Right lobe of liver (tissue), 6 donors: ENCODE results near the gene USP47. TPM values are rescaled to one million over a fixed set of nuclear protein-coding genes. Genes with fewer than 3 reads are reported as not detected.

Experiments
- ATAC-seq, 4 donors: fragments of 200-7000 bp; cut with Tn5 transposase; one replicate each; pipeline ENCODE4 v1.9.1; 2020; ENCODE audit warnings: mild to moderate bottlenecking in 4 of 4, moderate library complexity in 4 of 4
- DNase-seq, 3 donors: peaks; one replicate each; pipeline ENCODE4 v3.0.0-alpha.2; 2020
- H3K27ac ChIP-seq, 3 donors: fragments of 200-600 bp; one replicate each; pipeline ENCODE4 v1.8.0; 2022
- H3K27me3 ChIP-seq, 2 donors: fragments of 200-600 bp; one replicate each; pipeline ENCODE4 v1.8.0; 2022
- H3K36me3 ChIP-seq, 4 donors: fragments of 200-600 bp; sonication (generic) in 1 of 4; one replicate each; pipeline versions ENCODE4 v1.5.1 to v1.8.0; 2017 to 2022; ENCODE audit warnings: control low read depth in 1 of 4
- H3K4me1 ChIP-seq, 4 donors: fragments of 200-600 bp; sonication (generic) in 1 of 4; one replicate each; pipeline versions ENCODE4 v1.5.1 to v1.8.0; 2017 to 2022; ENCODE audit warnings: control low read depth in 1 of 4
- H3K4me3 ChIP-seq, 3 donors: fragments of 200-600 bp; one replicate each; pipeline ENCODE4 v1.8.0; 2022
- H3K9me3 ChIP-seq, 4 donors: fragments of 200-600 bp; sonication (generic) in 1 of 4; one replicate each; pipeline versions ENCODE4 v1.5.1 to v1.8.0; 2017 to 2022; ENCODE audit warnings: control low read depth in 1 of 4
- POLR2A ChIP-seq: fragments of 450-650 bp; IDR thresholded peaks from one replicate; pipeline ENCODE4 v1.6.1; 2017; ENCODE audit warnings: antibody characterized with exemption, mild to moderate bottlenecking
- WGBS: methylation state at CpG from one replicate; pipeline ENCODE4 v1.1.6; 2018; ENCODE audit warnings: low coverage, low lambda C conversion rate; ENCODE audit not compliant: insufficient coverage; ENCODE audit errors: missing lambda C conversion rate; 5-methylcytosine and 5-hydroxymethylcytosine counted together
- intact Hi-C, 2 donors: fragments of 100-400 bp; cut with DNase I; formaldehyde crosslinking; loops; one replicate each; pipeline versions ENCODE4 v1.11.2 to v1.14.1; 2022
- long read RNA-seq: library from polyadenylated mRNA; unstranded; transcript quantifications from one replicate; pipeline ENCODE4 v2.0.0, GENCODE V29; 2019
- total RNA-seq, 6 experiments: library from RNA; depleted of rRNA in 2 of 6; stranded (reverse); fragments of >200 nt in 2 of 6; fragmentation: NEBNext Ultra II Directional in 3 of 6; extraction: Animal tissue kit (Norgen Biotek cat#: 25700) in 3 of 6; gene quantifications; one replicate each; pipeline versions ENCODE4 v1.1.0 to v1.2.4, GENCODE V29; 2016 to 2023
- TF ChIP-seq, protein P1 (sequence below), 4 donors: fragments of 200-600 bp in 3 of 4; fragments of 450-650 bp in 1 of 4; IDR thresholded peaks; one replicate each; pipeline versions ENCODE4 v1.5.1 to v1.8.0; 2016 to 2022; ENCODE audit warnings: antibody characterized with exemption in 4 of 4, mild to moderate bottlenecking in 2 of 4
- donor health status: DM: no; HTN: yes; CAD: no.
- donor health status: DM: no; HTN: no; CAD: no.
- donor health status: DM: no; HTN: no; CAD: no.
- donor health status: DM: no; HTN: yes; CAD: no.
- donor health status: DM: no; HTN: yes; CAD: no.

The USP47 gene, protein sequence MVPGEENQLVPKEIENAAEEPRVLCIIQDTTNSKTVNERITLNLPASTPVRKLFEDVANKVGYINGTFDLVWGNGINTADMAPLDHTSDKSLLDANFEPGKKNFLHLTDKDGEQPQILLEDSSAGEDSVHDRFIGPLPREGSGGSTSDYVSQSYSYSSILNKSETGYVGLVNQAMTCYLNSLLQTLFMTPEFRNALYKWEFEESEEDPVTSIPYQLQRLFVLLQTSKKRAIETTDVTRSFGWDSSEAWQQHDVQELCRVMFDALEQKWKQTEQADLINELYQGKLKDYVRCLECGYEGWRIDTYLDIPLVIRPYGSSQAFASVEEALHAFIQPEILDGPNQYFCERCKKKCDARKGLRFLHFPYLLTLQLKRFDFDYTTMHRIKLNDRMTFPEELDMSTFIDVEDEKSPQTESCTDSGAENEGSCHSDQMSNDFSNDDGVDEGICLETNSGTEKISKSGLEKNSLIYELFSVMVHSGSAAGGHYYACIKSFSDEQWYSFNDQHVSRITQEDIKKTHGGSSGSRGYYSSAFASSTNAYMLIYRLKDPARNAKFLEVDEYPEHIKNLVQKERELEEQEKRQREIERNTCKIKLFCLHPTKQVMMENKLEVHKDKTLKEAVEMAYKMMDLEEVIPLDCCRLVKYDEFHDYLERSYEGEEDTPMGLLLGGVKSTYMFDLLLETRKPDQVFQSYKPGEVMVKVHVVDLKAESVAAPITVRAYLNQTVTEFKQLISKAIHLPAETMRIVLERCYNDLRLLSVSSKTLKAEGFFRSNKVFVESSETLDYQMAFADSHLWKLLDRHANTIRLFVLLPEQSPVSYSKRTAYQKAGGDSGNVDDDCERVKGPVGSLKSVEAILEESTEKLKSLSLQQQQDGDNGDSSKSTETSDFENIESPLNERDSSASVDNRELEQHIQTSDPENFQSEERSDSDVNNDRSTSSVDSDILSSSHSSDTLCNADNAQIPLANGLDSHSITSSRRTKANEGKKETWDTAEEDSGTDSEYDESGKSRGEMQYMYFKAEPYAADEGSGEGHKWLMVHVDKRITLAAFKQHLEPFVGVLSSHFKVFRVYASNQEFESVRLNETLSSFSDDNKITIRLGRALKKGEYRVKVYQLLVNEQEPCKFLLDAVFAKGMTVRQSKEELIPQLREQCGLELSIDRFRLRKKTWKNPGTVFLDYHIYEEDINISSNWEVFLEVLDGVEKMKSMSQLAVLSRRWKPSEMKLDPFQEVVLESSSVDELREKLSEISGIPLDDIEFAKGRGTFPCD (N-terminal part only)
- 10 to 100 TPM; 25.2 to 38.1 (median 29.6) TPM for total RNA-seq
- long read RNA-seq, partial matches to known transcripts: 11 of 15 reads
- long read RNA-seq, other reads (novel, unspliced or antisense): 3 of 15 reads

GRCh38 chr11:11841723-11842420, at the start of gene USP47:
Gene USP47, plus strand, starts transcription at chr11:11841972. Its CDS starts 214 bp downstream, at chr11:11842186.
- peak within 1 kb of the TSS; percentile 73 to 79 (median 75) for H3K4me3 ChIP-seq
- ATAC-seq (peak; percentile 78 to 91 (median 87)), DNase-seq (peak; percentile 92)
- H3K9me3 ChIP-seq: no peaks in the 10 kb centered on the region
- intact Hi-C loops: no loop called here
- H3K4me1 ChIP-seq: peaks cover 0 to 28% (median 12%) of the 10 kb centered on the region in 4 donors
- H3K36me3 ChIP-seq: no peaks in the 10 kb centered on the region
- H3K27me3 ChIP-seq: no peaks in the 10 kb centered on the region
- peak; percentile 95 for TF ChIP-seq POLR2A
- TF ChIP-seq, protein P1, sequence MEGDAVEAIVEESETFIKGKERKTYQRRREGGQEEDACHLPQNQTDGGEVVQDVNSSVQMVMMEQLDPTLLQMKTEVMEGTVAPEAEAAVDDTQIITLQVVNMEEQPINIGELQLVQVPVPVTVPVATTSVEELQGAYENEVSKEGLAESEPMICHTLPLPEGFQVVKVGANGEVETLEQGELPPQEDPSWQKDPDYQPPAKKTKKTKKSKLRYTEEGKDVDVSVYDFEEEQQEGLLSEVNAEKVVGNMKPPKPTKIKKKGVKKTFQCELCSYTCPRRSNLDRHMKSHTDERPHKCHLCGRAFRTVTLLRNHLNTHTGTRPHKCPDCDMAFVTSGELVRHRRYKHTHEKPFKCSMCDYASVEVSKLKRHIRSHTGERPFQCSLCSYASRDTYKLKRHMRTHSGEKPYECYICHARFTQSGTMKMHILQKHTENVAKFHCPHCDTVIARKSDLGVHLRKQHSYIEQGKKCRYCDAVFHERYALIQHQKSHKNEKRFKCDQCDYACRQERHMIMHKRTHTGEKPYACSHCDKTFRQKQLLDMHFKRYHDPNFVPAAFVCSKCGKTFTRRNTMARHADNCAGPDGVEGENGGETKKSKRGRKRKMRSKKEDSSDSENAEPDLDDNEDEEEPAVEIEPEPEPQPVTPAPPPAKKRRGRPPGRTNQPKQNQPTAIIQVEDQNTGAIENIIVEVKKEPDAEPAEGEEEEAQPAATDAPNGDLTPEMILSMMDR (IDR thresholded peaks at IDR 0.05): peak; percentile 58 to 62 (median 62)
- 2% methylated on average over 12 of the region's 70 CpGs for WGBS
- peak within 1 kb of the TSS; percentile 98 to 99 (median 98) for H3K27ac ChIP-seq

GRCh38 chr11:11793073-11793472, 48.7 kb upstream of the USP47 start:
- no peak overlapping the region for H3K27ac ChIP-seq
- H3K4me1 ChIP-seq: no peaks in the 10 kb centered on the region
- ATAC-seq (no peak), DNase-seq (no peak)
- intact Hi-C loops: no loop called here
- H3K36me3 ChIP-seq: no peaks in the 10 kb centered on the region
- TF ChIP-seq, protein P1 (IDR thresholded peaks at IDR 0.05): no peak
- TF ChIP-seq POLR2A: no peak
- no peaks in the 10 kb centered on the region for H3K9me3 ChIP-seq
- no peak overlapping the region for H3K4me3 ChIP-seq
- WGBS: 68% methylated on average over 2 of the region's 2 CpGs
- H3K27me3 ChIP-seq: no peaks in the 10 kb centered on the region

- H3K36me3 ChIP-seq: no peaks in the 10 kb centered on the region
- no peaks in the 10 kb centered on the region for H3K27me3 ChIP-seq
- no peak for TF ChIP-seq POLR2A
- TF ChIP-seq, protein P1 (IDR thresholded peaks at IDR 0.05): peak; percentile 74 to 97 (median 91)
- H3K4me1 ChIP-seq: peaks cover 0 to 5% (median 0%) of the 10 kb centered on the region in 4 donors
- H3K4me3 ChIP-seq: no peak overlapping the region
- intact Hi-C loops: no loop called here
- no peaks in the 10 kb centered on the region for H3K9me3 ChIP-seq
- DNase-seq: peak; percentile 60 to 87 (median 82)
- H3K27ac ChIP-seq: no peak overlapping the region
- peak; percentile 96 to 100 (median 98) for ATAC-seq
- WGBS: 21% methylated on average over 5 of the region's 5 CpGs
Observed at GRCh38 chr11:11798586-11799438, 43.0 kb upstream of the USP47 start.
